SK-N-SH (cell line): Measurements from ENCODE around the gene SHTN1. TPM values are rescaled to one million over a fixed set of nuclear protein-coding genes. Genes with fewer than 3 reads are reported as not detected.

Source experiments
- CTCF ChIA-PET: fragments of 300-600, 350-600 bp; formaldehyde crosslinking; extraction: SDS; loops from one replicate; lab custom pipeline; 2021; lab: Yijun Ruan, JAX
- POLR2A ChIA-PET: fragments of 350-600 bp; sonication (Branson Sonifier 250); formaldehyde crosslinking; extraction: SDS; loops from one replicate; lab custom pipeline; 2020; ENCODE audit warnings: antibody characterized with exemption, inconsistent platforms; lab: Yijun Ruan, JAX
- DNase-seq: peaks from one replicate; pipeline ENCODE4 v3.0.0; 2012
- H2AFZ ChIP-seq: fragments of 200-600 bp; sonication (generic); 2 replicates; pipeline ENCODE4 v1.8.1; 2016; ENCODE audit warnings: antibody characterized with exemption, mild to moderate bottlenecking, low read depth
- H3F3A ChIP-seq: fragments of 200-600 bp; sonication (generic); replicated peaks from 2 replicates; pipeline ENCODE3; 2016; ENCODE audit warnings: antibody characterized with exemption, mild to moderate bottlenecking; ENCODE audit not compliant: insufficient read depth
- H3K27ac ChIP-seq, 2 experiments: fragments of 200-500 bp in 1 of 2; fragments of 200-600 bp in 1 of 2; sonication (Bioruptor generic) in 1 of 2; sonication (generic), shearing (Covaris generic) in 1 of 2; 2 replicates each; pipeline versions ENCODE4 v1.5.1 to v1.6.1; 2014 to 2016; ENCODE audit warnings: low read depth in 2 of 2, inconsistent platforms in 1 of 2, low read length in 1 of 2, mild to moderate bottlenecking in 1 of 2, mixed read lengths in 1 of 2
- H3K27me3 ChIP-seq: fragments of 200-600 bp; sonication (generic), shearing (Covaris generic); 2 replicates; pipeline ENCODE4 v1.6.1; 2016; ENCODE audit warnings: mixed run types; ENCODE audit not compliant: insufficient read depth
- H3K36me3 ChIP-seq, 2 experiments: fragments of 200-500 bp in 1 of 2; fragments of 200-600 bp in 1 of 2; sonication (Bioruptor generic) in 1 of 2; sonication (generic) in 1 of 2; replicated peaks in 1 of 2; 2 replicates each; pipeline versions ENCODE3 to v1.5.1; 2014 to 2016; ENCODE audit warnings: low read length in 1 of 2, mild to moderate bottlenecking in 1 of 2; ENCODE audit not compliant: insufficient read depth in 2 of 2, control insufficient read depth in 1 of 2
- H3K4me1 ChIP-seq, 2 experiments: fragments of 200-500 bp in 1 of 2; fragments of 200-600 bp in 1 of 2; sonication (Bioruptor generic) in 1 of 2; sonication (generic), shearing (Covaris generic) in 1 of 2; 2 replicates each; pipeline versions ENCODE4 v1.5.1 to v1.6.1; 2014 to 2016; ENCODE audit warnings: low read depth in 1 of 2, low read length in 1 of 2, mixed run types in 1 of 2; ENCODE audit not compliant: insufficient read depth in 2 of 2, control insufficient read depth in 1 of 2
- H3K4me2 ChIP-seq: fragments of 200-600 bp; sonication (generic), shearing (Covaris generic); 2 replicates; pipeline ENCODE4 v1.6.1; 2017; ENCODE audit warnings: mixed run types
- H3K4me3 ChIP-seq, 2 experiments: fragments of 200-500 bp in 1 of 2; fragments of 200-600 bp in 1 of 2; sonication (Bioruptor generic) in 1 of 2; sonication (generic), shearing (Covaris generic) in 1 of 2; 2 replicates each; pipeline versions ENCODE4 v1.5.1 to v1.8.1; 2014 to 2016; ENCODE audit warnings: low read depth in 2 of 2, inconsistent platforms in 1 of 2, low read length in 1 of 2, mild to moderate bottlenecking in 1 of 2, mixed read lengths in 1 of 2, moderate library complexity in 1 of 2
- H3K79me2 ChIP-seq: fragments of 200-600 bp; sonication (generic); 2 replicates; pipeline ENCODE4 v1.8.1; 2017; ENCODE audit warnings: mild to moderate bottlenecking; ENCODE audit not compliant: insufficient read depth
- H3K9ac ChIP-seq: fragments of 200-600 bp; sonication (generic); 2 replicates; pipeline ENCODE4 v1.6.1; 2017; ENCODE audit warnings: mixed run types
- H3K9me2 ChIP-seq: fragments of 200-600 bp; sonication (generic); 2 replicates; pipeline ENCODE4 v1.6.1; 2017; ENCODE audit warnings: mixed run types
- H3K9me3 ChIP-seq: fragments of 200-600 bp; sonication (generic); 2 replicates; pipeline ENCODE4 v1.6.1; 2017; ENCODE audit warnings: mixed run types, mild to moderate bottlenecking, moderate library complexity
- H4K20me1 ChIP-seq: fragments of 200-600 bp; sonication (generic); 2 replicates; pipeline ENCODE4 v1.6.1; 2017; ENCODE audit warnings: mild to moderate bottlenecking, mixed run types; ENCODE audit not compliant: insufficient read depth
- EP300 ChIP-seq, 2 experiments: IDR thresholded peaks; 2 replicates each; pipeline versions ENCODE4 v1.4.0 to v1.6.1; 2012; ENCODE audit warnings: borderline replicate concordance in 1 of 2, low read depth in 1 of 2, low read length in 1 of 2
- FOSL2 ChIP-seq: IDR thresholded peaks from 2 replicates; pipeline ENCODE4 v1.4.0; 2012; ENCODE audit warnings: low read depth, mild to moderate bottlenecking, moderate library complexity, borderline replicate concordance
- MXI1 ChIP-seq: IDR thresholded peaks from 2 replicates; pipeline ENCODE4 v1.6.1; 2012; ENCODE audit warnings: mild to moderate bottlenecking, low read depth, low read length, improper control_type of control experiment
- RAD21 ChIP-seq: IDR thresholded peaks from 2 replicates; pipeline ENCODE4 v1.6.1; 2012; ENCODE audit warnings: mild to moderate bottlenecking, low read length
- SMC3 ChIP-seq: IDR thresholded peaks from 2 replicates; pipeline ENCODE4 v1.6.1; 2012; ENCODE audit warnings: low read depth, low read length, improper control_type of control experiment
- TCF12 ChIP-seq: IDR thresholded peaks from 2 replicates; pipeline ENCODE4 v1.4.0; 2012
- USF1 ChIP-seq: IDR thresholded peaks from 2 replicates; pipeline ENCODE4 v1.4.0; 2012; ENCODE audit warnings: low read depth, borderline replicate concordance
- WGBS: methylation state at CpG from one replicate; pipeline ENCODE4 v1.1.6; 2017; ENCODE audit warnings: low lambda C conversion rate; 5-methylcytosine and 5-hydroxymethylcytosine counted together
- polyA plus RNA-seq, 3 experiments: library from polyadenylated mRNA; depleted of rRNA; stranded (reverse); fragments of >200 nt; gene quantifications; 2 replicates each; pipeline ENCODE4 v1.2.3, GENCODE V29; 2012
- TF ChIP-seq, protein P1 (sequence below): fragments of 150-350 bp; IDR thresholded peaks from 2 replicates; pipeline ENCODE4 v1.6.1; 2016; ENCODE audit warnings: mild to moderate bottlenecking, low read depth, low read length
- TF ChIP-seq, protein P2 (sequence below): fragments of 200-600 bp; sonication (generic); IDR thresholded peaks from 2 replicates; pipeline ENCODE4 v1.6.1; 2017; ENCODE audit warnings: antibody characterized with exemption, mild to moderate bottlenecking, moderate library complexity

SHTN1 gene
- polyA plus RNA-seq, 1 of the 3 experiments (the other 2 are of a cell fraction), result 5.2 TPM

- CTCF ChIA-PET, result no interaction called here
- 91% methylated on average over 2 of the region's 2 CpGs for WGBS
- Histone ChIP-seq H3F3A (no peaks in the 10 kb centered on the region), H3K36me3 (peaks cover 4 to 12% of the 10 kb centered on the region in 2 experiments)
- TF ChIP-seq EP300 (IDR thresholded peaks at IDR 0.05; ENCODE audit: borderline replicate concordance in 1 of 2, low read depth in 1 of 2, low read length in 1 of 2) (no peak), SMC3 (no peak), USF1 (no peak), FOSL2 (no peak), RAD21 (no peak), TCF12 (no peak)
- TF ChIP-seq, protein P1, sequence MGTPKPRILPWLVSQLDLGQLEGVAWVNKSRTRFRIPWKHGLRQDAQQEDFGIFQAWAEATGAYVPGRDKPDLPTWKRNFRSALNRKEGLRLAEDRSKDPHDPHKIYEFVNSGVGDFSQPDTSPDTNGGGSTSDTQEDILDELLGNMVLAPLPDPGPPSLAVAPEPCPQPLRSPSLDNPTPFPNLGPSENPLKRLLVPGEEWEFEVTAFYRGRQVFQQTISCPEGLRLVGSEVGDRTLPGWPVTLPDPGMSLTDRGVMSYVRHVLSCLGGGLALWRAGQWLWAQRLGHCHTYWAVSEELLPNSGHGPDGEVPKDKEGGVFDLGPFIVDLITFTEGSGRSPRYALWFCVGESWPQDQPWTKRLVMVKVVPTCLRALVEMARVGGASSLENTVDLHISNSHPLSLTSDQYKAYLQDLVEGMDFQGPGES, result no peak
- TF ChIP-seq, protein P2, sequence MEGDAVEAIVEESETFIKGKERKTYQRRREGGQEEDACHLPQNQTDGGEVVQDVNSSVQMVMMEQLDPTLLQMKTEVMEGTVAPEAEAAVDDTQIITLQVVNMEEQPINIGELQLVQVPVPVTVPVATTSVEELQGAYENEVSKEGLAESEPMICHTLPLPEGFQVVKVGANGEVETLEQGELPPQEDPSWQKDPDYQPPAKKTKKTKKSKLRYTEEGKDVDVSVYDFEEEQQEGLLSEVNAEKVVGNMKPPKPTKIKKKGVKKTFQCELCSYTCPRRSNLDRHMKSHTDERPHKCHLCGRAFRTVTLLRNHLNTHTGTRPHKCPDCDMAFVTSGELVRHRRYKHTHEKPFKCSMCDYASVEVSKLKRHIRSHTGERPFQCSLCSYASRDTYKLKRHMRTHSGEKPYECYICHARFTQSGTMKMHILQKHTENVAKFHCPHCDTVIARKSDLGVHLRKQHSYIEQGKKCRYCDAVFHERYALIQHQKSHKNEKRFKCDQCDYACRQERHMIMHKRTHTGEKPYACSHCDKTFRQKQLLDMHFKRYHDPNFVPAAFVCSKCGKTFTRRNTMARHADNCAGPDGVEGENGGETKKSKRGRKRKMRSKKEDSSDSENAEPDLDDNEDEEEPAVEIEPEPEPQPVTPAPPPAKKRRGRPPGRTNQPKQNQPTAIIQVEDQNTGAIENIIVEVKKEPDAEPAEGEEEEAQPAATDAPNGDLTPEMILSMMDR, result no peak
- TF ChIP-seq, all 33 proteins: peak for 0
- POLR2A ChIA-PET, result no interaction called here
- Histone ChIP-seq H2AFZ (no peak overlapping the region), H3K9me2 (no peaks in the 10 kb centered on the region), H3K27ac (no peak overlapping the region), H3K9ac (no peak overlapping the region), H3K4me1 (peaks cover 0 to 9% of the 10 kb centered on the region in 2 experiments; a peak in 1 of 4 replicates), H3K4me3 (no peak overlapping the region), H3K79me2 (no peaks in the 10 kb centered on the region), H3K27me3 (no peaks in the 10 kb centered on the region), H4K20me1 (no peaks in the 10 kb centered on the region), H3K4me2 (no peak overlapping the region), H3K9me3 (no peaks in the 10 kb centered on the region)
- no peak for DNase-seq
These were observed 122.3 kb downstream of the SHTN1 start for GRCh38 chr10:116882639-116883038.

DNA sequence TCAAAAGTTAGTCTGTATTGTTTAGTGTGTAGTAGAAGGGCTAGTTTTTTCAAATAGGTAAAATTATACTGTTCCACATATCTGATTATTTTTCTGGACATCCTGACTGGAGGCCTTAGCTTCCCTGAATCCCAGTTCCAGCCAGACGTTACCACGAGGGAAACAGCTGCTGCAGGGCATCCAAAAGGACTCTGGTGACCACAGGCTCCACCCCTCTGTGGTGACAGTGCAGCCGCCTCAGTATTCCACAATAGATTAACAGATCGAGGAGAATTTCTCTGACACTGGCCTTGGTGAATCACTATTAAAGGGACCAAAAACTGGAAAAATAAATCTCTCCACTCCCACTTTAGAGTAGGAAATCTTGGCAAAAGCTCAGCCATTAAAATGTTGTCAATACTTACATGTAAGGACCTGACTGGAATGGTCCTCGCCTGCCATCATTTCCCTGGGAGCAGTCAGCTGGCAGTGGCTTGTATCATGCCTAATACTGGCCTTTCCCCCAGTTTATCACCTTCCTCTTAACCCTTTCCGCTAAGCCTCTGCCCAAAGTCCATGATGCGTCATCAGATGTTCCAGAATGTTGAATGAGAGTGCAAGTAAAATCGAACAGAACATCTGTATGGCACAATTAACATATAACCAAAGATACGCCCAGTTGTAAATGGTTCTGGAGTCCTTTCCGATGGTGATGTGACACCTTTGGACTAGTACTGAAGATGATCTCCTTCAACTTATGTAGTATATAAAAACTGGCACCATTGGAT, 124.1 kb downstream of the SHTN1 start:
- Histone ChIP-seq H3K9me2 (no peaks in the 10 kb centered on the region), H3K4me1 (peaks cover 0 to 12% of the 10 kb centered on the region in 2 experiments; a peak in 1 of 4 replicates), H3K4me2 (no peak overlapping the region), H3K9ac (no peak overlapping the region), H3K79me2 (no peaks in the 10 kb centered on the region), H2AFZ (no peak overlapping the region), H4K20me1 (no peaks in the 10 kb centered on the region), H3K27me3 (no peaks in the 10 kb centered on the region), H3K27ac (no peak overlapping the region), H3F3A (no peaks in the 10 kb centered on the region), H3K36me3 (peaks cover 2 to 8% of the 10 kb centered on the region in 2 experiments), H3K9me3 (no peaks in the 10 kb centered on the region), H3K4me3 (no peak overlapping the region)
- peak; percentile 37 for DNase-seq
- TF ChIP-seq RAD21 (no peak), MXI1 (0 out of 2 replicates have a peak, but pooled peaks have one; percentile 21)
- ChIA-PET POLR2A (no interaction called here), CTCF (interaction anchor here (0.6 to 1.8 kb wide), 2 partner anchors 11 to 810 kb away, joined by 3 to 7 read pairs; no protein-coding TSS in a partner anchor)
- WGBS, result 84% methylated on average over 8 of the region's 10 CpGs
